Ishikawa (cell line): ENCODE data around the gene OTX1.

Experiments used
- CEBPB ChIP-seq: IDR thresholded peaks from 2 replicates; pipeline ENCODE4 v1.6.1; 2012
- EP300 ChIP-seq: IDR thresholded peaks from 2 replicates; pipeline ENCODE4 v1.6.1; 2012; ENCODE audit warnings: borderline replicate concordance
- NFIC ChIP-seq: IDR thresholded peaks from 2 replicates; pipeline ENCODE4 v1.6.1; 2012
- TAF1 ChIP-seq: IDR thresholded peaks from 2 replicates; pipeline ENCODE4 v1.6.1; 2012; ENCODE audit warnings: low read depth, mild to moderate bottlenecking
- TEAD4 ChIP-seq: IDR thresholded peaks from 2 replicates; pipeline ENCODE4 v1.6.1; 2012

DNA sequence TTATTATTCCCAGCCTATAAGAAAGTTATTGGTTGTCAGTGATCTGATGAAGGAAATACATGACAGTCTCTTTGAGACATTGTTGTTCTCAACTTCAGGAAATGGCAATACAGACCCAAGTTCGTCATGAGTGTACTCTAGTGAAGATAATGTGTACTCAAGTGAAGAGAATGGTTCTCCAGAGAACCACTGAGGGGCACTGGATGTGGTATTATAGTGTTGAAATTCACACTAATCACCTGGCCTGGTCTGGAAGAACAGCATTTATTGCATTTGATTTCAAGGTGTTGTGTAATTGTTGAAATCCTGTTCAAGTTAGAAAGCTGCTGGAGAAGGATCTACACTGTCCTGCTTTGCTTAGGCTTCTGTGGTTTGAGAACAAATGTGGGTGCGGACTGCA is 23.4 kb upstream of the OTX1 start:
- TF ChIP-seq CEBPB (no peak), TEAD4 (no peak), NFIC (no peak), EP300 (no peak), TAF1 (no peak)
